GM19023 (cell line): Measurements from ENCODE around the gene BBIP1.
A peak's percentile ranks its signal among the peaks of the same experiment; 100 is the strongest.

ENCODE experiments used
- ATAC-seq: cut with Tn5 transposase; IDR thresholded peaks from one replicate; pipeline ENCODE4 v1.9.1; 2021; ENCODE audit warnings: mild to moderate bottlenecking, moderate library complexity; ENCODE audit not compliant: unreplicated experiment

BBIP1 gene, protein sequence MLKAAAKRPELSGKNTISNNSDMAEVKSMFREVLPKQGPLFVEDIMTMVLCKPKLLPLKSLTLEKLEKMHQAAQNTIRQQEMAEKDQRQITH

DNA sequence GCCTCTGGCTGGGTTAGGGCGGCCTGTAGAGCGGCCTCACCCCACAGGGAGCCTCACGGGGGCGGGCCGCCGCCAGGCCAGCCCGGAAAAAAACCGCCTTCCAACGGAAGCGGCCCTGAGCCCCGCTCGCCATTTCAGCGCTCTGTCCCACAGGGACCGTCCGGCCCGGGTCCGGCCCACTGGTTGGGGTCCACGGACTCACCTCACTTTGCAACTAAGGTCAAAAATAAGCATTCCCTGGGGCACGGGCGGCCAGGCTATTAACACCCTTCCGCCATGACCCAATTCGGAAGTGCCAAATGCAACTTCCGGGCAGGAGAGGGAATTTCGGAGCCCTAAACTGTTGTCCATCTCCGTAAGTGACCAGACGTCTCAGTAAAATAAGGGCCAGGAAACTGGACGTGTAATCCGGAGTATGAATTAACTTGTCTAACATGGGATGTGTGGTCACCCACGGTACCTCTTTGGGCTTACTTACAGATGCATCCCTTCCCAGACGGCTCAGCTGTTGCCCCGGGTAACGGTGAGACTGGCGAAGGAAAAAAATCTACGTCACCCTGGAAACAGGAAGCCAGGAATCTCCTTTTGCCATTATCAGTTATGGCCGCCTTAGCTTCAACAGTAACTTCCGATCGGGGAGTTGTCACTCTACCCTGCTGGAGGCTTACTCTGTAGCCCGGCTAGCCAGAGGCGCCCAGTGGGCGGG, at the start of gene BBIP1:
TSS of gene BBIP1 (minus strand) at position 538 of the 706 bp plus-strand sequence. CDS start 1,023 bp downstream, outside the sequence.
- ATAC-seq: peak; percentile 85

DNA sequence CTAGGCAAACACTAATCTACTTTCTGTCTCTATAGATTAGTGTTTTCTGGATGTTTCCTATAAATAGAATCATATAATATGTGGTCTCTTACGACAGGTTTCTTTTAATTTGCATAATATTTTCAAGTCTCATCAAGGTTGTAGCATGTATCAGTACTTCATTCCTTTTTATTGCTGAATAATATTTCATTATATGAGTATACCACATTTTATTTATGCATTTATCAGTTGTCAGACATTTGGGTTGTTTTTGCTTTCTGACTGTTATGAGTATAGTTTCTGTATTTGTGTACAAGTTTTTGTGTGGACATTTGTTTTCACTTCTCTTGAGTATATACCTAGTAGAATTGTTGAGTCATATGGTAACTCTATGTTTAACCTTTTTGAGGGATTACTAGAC, 48.7 kb upstream of the BBIP1 start:
- peak; percentile 58 for ATAC-seq

DNA sequence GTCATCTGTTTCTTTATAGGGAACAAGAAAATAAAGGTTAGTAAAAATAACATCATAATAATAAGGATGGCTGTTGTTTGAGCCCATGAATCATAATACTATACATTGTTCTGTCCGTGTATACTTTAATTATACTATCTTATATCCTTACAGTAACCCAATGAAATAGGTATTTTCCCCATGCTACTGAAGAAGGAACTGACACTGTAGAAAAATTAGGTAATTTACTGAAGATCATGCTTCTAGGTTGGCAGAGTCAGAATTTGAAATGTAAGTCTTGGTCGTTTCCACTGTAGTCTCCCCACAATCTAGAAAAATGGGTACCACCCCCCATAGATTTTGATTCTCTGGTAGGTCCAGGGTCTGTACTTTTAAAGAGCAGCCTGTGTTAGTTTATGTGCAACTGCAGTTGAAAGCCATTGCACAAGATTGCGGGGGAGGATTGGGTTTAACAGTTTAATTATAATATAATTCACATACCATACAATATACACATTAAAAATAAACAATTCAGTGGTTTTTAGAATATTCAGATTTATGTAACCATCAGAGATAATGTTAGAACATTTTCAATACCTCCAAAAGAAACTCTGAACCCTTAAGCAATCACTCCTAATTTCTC, 48.1 kb upstream of the BBIP1 start:
- ATAC-seq: no peak

DNA sequence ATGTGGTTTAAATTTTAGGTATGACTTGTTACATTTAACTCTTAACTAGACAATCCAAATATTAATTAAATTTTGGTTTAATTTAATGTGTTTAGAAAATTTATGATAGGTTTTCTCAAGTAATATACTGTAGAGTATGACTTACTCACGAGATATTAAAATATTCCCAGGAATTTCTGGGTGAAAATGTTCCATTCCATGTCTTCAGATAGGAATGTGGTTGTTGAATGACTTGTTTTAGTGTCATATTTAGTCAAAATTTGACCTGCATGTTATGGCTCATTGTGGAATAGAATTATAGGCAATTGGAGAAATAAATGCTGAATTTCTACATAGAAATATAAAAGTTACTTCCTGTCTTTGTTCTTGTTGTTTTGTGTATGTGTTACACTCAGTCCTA, 47.2 kb upstream of the BBIP1 start:
- ATAC-seq: no peak

DNA sequence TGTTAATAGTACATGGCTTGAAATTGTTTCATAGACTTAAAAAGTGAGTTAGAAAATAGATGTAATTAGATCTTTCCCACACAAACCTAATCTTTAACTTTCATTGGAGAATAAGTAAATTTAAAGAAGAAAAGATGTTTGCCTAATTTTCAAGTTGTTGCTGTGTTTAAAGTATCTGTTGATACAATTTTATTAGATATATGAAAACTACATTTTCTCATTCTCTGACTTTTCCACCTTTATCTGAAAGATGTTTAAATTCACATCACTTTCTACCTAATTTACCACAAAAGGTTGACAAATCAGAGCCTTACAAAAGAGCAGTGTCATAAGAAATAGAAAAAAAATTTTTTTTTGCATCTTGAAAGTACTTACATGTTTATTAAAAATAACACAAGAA, 46.2 kb upstream of the BBIP1 start:
- no peak for ATAC-seq

DNA sequence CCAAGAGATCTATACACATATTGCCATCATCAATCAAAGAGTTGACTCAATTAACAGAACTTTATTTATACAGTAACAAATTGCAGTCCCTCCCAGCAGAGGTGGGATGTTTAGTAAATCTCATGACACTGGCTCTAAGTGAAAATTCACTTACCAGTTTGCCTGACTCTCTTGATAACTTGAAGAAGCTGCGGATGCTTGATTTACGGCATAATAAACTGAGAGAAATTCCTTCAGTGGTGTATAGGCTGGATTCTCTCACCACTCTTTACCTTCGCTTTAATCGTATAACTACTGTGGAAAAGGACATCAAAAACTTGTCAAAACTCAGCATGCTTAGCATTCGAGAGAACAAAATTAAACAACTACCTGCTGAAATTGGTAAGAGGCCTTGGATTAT, 45.7 kb upstream of the BBIP1 start:
- no peak for ATAC-seq

DNA sequence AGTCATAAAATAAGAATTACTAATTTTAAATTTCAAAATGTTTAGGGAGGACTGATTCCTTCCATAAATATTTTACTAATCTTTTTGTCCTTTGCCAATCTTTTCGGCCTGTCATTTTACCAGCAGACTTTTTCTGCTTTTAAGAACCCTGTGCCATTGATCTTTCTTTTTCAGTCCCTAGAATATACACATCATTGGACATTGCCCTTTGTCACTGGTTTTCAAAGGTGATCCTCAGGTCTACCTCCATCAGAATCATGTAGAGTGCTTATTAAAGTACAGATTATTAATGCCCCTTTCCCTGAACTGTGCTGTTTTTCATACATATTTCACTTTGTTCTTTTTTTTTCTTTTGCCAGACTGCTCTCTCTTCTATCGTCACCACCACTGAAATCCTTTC, 44.2 kb upstream of the BBIP1 start:
- ATAC-seq: no peak

DNA sequence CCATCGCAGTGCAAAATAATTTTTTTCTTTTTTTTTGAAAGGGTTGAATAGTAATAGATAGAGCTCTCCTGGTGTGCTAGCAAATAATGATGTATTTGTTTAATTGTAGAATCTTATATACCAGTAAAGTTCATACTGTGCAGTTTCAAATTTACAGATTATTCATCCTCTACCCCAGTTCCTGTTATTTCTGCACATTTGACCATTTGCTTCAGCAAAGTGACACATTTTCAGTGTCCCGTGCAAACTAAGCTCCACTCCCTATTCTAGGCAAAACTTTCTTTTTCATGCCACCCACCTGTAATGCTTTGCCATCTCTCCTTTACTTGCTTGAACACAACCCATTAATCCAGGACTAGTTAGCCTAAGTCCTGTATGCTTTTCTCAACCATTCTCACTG, 43.5 kb upstream of the BBIP1 start:
- no peak for ATAC-seq

DNA sequence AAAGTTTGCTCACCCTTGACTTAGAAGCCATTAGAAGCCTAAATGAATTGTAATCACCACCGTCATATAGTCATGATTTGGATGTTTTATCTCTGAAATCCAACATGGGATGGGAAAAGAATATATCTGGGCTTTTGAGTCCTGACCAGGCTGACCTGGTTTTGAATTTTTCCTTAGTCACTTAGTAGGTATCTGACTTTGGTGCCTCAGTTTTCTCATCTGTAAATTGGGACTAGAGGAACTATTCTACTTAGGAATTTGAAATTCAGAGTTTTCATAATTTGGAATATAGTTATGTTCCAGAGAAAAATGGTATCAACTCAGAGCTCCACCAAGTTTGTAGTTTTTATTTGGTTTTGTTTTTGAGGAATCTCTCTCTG, 41.3 kb upstream of the BBIP1 start:
- ATAC-seq: no peak

DNA sequence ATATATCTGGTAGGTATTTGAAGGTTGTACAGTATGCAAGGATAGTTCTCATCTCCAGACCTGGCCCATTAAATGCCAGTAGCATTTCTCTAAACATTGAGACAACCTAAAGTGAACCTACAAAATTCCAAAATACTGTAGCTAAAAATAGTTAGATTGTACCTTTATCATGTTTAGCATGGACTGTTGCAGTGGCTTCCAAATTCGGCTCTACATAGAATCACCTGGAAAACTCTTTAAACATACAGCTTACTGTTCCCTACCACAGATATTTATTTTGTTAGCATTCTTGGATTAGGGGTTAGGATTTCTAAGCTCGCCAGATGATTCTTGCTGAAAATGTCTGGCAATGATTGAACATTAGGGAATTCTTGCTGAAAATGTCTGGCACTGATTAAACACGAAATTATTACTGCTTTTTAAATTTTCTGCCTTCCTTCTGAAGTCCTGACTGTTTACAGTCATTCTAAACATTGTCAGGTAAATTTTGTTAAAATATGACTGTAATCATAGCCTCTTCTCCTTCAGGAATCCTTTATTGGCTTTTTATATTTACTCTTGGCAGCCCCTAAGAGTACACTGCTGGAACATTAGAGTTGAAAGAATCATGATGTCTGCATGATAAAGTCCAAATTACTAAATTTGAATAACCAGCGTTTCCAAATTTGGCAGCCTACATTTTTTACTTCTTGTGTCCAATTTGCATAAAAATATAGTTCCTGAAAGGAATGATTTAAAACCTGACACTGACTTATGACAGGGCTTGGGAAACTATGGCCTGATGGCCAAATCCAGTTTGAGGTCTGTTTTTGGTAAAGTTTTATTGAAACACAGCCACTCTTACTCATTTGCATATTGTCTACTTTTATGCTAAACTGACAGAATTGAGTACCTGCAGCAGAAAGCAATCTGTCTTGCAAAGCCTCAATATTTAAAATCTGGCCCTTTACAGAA, 40.7 kb upstream of the BBIP1 start:
- no peak for ATAC-seq

DNA sequence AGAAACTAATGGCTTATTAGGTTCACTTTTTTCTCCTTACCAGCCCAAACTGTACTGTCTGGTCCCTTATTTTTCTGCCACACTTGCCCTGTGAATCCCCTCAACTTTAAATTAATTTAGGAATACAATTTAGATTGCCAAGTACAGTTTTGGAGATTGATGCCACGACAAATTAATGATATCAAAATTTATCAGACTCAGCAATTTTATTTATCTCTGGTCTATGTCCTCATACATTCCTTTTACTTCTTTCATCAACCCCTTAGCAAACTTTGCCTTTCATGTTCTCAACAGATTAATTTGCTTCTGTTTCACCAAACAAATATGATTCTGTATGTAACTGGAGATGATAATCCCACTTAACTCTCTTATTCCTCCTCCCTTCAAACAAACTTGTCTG, 38.6 kb upstream of the BBIP1 start:
- ATAC-seq: no peak

DNA sequence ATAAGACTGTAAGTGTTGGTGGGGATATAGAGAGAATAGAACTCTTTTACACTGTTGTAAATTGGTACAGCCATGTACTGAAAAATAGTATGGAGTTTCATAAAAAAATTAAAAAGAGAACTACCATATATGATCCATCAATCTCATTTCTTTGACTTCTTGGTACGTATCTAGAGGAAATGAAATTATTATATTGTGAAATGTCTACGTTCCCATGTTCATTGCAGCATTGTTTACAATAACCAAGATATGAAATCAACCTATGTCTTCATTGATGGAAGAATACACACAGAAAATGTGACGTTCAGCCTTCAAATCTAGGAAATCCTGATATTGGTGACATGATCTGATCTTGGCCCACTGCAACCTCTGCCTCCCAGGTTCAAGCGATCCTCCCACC, 32.4 kb upstream of the BBIP1 start:
- ATAC-seq: no peak

DNA sequence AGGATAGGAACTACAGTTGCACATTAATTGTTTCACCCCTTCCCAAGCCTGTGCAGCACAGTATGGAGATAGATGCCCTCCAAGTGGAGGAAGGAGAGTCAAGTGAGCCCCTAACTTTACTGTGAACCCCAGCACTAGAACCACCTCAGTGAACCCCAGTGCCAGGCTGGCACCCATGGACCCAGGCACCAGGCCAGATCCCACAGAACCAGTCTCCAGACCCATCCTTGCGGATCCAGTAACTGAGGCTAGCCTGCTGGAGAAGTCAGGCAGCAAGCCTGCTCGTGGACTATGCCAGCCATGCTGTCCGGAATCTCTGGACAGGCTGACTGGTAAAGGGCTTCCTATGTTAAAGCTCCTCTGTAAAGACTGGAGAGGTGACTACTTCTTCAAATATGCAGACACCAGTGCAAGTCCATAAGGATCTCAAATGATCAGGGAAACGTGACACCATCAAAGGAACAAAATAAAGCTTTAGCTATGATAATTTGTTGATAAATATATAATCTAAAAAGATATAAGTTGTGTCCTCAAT, 28.1 kb upstream of the BBIP1 start:
- ATAC-seq: no peak

DNA sequence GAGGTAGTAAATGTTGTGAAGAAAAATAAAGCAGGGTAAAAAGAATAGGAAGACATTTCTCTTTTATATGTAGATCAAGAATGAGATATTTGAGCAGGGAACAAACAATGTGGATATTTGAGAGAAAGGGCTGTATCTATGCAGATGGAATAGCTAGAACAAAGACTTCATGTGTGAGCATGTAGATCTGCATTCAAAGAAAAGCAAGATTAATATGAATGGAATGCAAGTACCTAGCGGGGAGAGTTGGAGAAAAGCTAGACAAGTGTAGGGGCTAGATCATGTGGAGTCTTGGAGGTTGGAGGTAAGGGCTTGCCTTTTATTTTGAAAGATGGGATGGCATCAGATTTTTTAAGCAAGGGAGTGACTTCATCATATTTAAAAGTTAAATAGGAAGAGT, 27.5 kb upstream of the BBIP1 start:
- ATAC-seq: no peak

DNA sequence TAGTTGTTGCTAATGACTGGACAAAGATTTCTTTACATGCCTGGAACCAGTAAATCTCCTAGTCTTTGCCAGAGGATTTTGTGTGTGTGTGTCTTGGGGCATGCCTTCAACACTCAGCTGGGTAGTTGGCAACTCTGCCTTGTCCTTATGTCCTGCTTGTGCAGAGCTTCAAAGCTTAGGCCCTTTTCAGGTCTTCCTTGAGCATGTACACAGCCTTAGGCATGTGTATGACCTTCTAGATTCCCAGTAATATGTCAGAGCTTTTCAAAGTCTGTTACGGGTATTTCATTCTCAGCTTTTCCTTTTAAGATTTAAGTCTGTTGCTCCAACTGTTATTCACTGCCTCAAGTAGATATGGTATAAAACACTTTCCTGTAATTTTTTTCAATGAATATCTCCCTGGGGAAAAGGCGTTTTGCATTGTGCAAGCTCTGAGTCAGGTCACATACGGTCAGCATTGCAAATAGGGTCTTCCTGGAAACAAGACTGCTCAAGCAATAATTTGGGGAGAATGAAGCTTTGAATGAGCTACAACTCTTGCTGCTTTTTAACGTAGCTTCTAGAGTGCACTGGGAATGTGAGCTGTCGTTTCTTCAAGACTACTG, 25.9 kb upstream of the BBIP1 start:
- no peak for ATAC-seq

DNA sequence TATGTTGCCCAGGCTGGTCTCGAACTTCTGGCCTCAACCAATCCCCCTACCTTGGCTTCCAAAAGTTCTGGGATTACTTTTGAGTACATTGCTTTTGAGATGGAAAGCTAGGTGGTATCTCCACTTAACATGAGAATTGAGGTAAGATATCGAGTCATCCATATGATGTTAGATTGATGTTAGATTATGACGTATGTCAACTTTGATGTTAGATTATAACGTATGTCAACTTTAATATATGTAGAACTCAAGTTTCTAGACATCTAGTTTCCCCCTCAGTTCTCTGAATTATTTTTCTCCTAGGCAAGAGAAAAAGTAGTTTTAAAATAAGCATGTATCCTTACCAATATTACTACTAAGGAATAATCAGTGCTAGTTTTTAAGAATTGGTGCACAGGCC, 20.4 kb upstream of the BBIP1 start:
- no peak for ATAC-seq

DNA sequence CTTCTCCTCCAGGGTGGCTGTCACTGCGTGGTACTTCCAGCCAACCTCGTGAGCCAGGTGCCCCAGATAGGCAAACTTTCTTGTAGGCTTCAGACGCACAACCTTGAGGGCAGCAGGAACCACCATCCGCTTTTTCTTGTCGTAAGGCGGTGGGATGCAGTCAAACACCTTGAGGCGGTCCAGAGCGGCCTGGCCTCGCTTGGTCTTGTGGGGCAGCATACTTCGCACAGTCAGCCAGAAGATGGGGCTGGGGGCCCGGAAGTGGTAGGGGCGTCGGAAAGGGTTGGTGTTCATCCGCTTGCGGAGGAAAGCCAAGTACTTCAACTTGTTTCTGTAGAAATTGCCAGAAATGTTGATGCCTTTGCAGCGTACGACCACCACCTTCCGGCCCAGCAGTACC, 17.8 kb upstream of the BBIP1 start:
- ATAC-seq: no peak

DNA sequence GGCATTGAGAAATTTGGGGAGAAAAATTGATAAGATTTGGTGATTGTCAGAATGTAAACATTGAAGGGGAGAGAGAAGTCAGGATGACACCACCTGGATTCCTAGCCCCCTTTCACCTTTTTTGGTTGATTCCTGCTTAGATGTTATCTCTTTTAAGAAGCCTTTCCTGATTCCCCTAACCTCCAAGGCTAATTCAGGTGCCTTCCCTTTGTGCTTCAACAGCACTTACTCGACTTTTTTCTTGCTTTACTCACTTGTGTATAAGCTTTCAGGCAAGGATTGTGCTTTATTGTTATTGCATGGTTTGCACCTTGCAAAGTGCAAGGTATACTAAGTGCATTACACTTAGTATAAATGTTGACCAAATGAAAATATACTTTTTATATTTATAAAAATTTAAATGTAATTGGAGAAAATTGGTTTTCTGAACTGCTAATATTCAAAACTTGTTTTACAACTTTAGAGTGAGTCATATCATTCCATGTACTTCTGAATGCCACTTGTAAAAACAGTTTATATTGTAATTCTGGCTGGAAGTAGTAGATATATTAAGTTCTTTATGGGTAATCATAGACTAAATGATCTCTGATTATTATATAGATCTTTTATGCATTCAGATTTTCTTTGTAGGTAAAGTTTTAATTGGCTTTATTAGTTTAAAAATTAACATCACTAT, 13.7 kb upstream of the BBIP1 start:
- ATAC-seq: no peak

DNA sequence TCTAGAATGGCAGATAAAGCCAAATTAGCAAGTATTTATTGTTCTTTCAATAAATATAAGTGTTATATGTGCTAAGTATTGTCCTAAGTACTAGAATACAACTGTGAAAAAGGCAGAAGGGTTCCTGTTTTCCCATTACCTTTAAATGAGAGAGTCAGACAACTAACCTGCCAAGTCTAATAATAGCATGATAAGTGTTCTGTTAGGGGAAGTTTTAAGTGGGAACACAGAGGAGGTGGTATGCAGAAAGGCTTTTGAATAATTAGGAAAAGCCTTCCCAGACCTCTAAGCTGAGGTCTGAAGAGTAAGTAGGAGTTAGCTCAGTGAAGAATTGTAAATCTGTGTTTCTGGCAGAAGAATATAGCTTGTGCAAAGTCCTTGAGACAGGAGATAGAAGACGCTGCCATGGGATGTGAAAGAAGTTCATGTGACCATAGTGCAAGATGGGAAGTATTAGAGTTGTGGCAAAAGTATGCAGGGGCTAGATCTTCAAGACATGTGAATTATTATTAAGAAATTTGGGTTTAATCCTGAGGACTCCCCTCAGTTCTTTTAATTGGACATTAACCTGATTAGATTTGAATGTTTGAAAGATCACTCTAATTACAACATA, 12.9 kb upstream of the BBIP1 start:
- ATAC-seq: no peak

DNA sequence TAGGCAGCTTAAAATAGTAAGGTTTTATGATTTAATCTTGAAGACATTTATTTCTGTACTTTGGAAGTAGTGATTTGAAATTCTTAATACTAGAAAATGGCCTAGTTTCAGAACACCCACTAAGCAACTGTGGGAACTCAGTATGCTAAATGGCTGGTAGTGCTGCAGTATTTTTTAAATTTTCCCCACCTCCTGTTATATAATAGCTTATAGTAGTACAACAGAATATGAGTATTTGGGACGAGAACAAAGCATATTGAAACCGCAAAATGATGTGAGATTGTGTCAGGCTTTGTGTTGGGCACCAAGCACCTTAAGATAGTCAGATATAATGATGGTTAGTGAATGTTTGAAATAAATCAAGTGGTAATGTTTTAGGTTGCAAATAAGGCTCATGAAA, 8.5 kb upstream of the BBIP1 start:
- ATAC-seq: no peak
